Heart left ventricle (tissue), 16 donors: ENCODE measurements around the gene ARRDC2. TPM values are rescaled to one million over a fixed set of nuclear protein-coding genes. Genes with fewer than 3 reads are reported as not detected.

ENCODE experiments used
- ATAC-seq, 4 donors: fragments of 200-7000 bp; cut with Tn5 transposase; one replicate each; pipeline ENCODE4 v1.9.1; 2020 to 2022; ENCODE audit warnings: moderate library complexity in 4 of 4, mild to moderate bottlenecking in 3 of 4, moderate number of reproducible peaks in 1 of 4
- DNase-seq, 5 donors: peaks; one replicate each; pipeline ENCODE4 v3.0.0-alpha.2; 2020
- H3K27ac ChIP-seq, 12 donors: fragments of 200-600 bp; sonication (generic) in 4 of 12; one replicate each; pipeline versions ENCODE4 v1.5.0 to v1.8.0; 2016 to 2022; ENCODE audit warnings: mild to moderate bottlenecking in 2 of 12
- H3K27me3 ChIP-seq, 9 donors: fragments of 200-600 bp; sonication (generic) in 2 of 9; one replicate each; pipeline versions ENCODE4 v1.5.1 to v1.8.0; 2016 to 2022; ENCODE audit warnings: mild to moderate bottlenecking in 3 of 9
- H3K36me3 ChIP-seq, 9 donors: fragments of 200-600 bp; sonication (generic) in 2 of 9; one replicate each; pipeline versions ENCODE4 v1.5.0 to v1.8.0; 2018 to 2022; ENCODE audit warnings: mild to moderate bottlenecking in 2 of 9
- H3K4me1 ChIP-seq, 12 donors: fragments of 200-600 bp; sonication (generic) in 4 of 12; one replicate each; pipeline versions ENCODE4 v1.5.0 to v1.8.0; 2016 to 2022; ENCODE audit warnings: mild to moderate bottlenecking in 3 of 12
- H3K4me3 ChIP-seq, 12 donors: fragments of 200-600 bp; sonication (generic) in 4 of 12; one replicate each; pipeline versions ENCODE4 v1.5.0 to v1.8.0; 2017 to 2022; ENCODE audit warnings: mild to moderate bottlenecking in 9 of 12, moderate library complexity in 4 of 12
- H3K9me3 ChIP-seq, 12 donors: fragments of 200-600 bp; sonication (generic) in 4 of 12; one replicate each; pipeline versions ENCODE4 v1.5.0 to v1.8.0; 2016 to 2022; ENCODE audit warnings: mild to moderate bottlenecking in 1 of 12
- CTCF ChIP-seq, 12 donors: fragments of 200-600 bp; sonication (generic) in 4 of 12; IDR thresholded peaks; one replicate each; pipeline versions ENCODE4 v1.5.0 to v1.8.0; 2018 to 2022; ENCODE audit warnings: antibody characterized with exemption in 12 of 12, mild to moderate bottlenecking in 5 of 12
- POLR2A ChIP-seq, 2 donors: fragments of 450-650 bp; IDR thresholded peaks; one replicate each; pipeline ENCODE4 v1.6.1; 2017; ENCODE audit warnings: antibody characterized with exemption in 2 of 2, mild to moderate bottlenecking in 2 of 2, moderate library complexity in 2 of 2
- WGBS, 4 donors: extraction: QIAGEN DNeasy Blood & Tissue Kit in 2 of 4; methylation state at CpG; one replicate each; pipeline versions ENCODE4 v1.1.5 to v1.1.7; 2013 to 2018; 5-methylcytosine and 5-hydroxymethylcytosine counted together
- intact Hi-C, 10 donors: fragments of 100-400 bp; cut with DNase I; formaldehyde crosslinking; loops; one replicate each; pipeline versions ENCODE4 v1.11.1 to v1.14.2; 2022
- polyA plus RNA-seq, 2 donors: library from polyadenylated mRNA; stranded (reverse); fragments of 200-250 nt; gene quantifications; one replicate each; pipeline ENCODE4 v1.2.3, GENCODE V29; 2013
- total RNA-seq, 9 donors: library from RNA; depleted of rRNA in 2 of 9; stranded (reverse); fragments of >200 nt in 2 of 9; fragmentation: NEBNext Ultra II Directional in 3 of 9; extraction: Animal tissue kit (Norgen Biotek cat#: 25700) in 3 of 9; gene quantifications; one replicate each; pipeline versions ENCODE4 v1.1.0 to v1.2.4, GENCODE V29; 2016 to 2023
- donor health status: ischemic (EF 13 %, LVEDD 7.1; RV severe dilation, severe dysfunction).
- donor health status: healthy with polysubstance abuse.
- donor health status: DM: no; HTN: yes; CAD: no.
- donor health status: DM: no; HTN: no; CAD: no.
- donor health status: ischemic (EF 25% LVEDD 6.9; RV normal size, moderate dysfunction).
- donor health status: ischemic (EF 25% LVEDD 5.7; RV mildly dilated, moderate dysfunction).
- donor health status: healthy.
- donor health status: DM: yes; HTN: yes; CAD: no.
- donor health status: ischemic (EF 35%, LVEDD 5.7; RV mildly dilated, moderate dysfunction).
- donor health status: nonischemic (EF 11% LVEDD 7.7; RV severe dilation, severe dysfunction).
- donor health status: DM: yes; HTN: yes; CAD: no.
- donor health status: PGD.
- donor health status: ischemic (EF 29% LVEDD 5.4; RV normal size, mild dysfunction).
- donor health status: nonischemic (EF 23%, LVEDD 6.1; RV moderate dilation, normal function).

ARRDC2 gene
- total and polyA plus RNA-seq, 11 donors = 5.8 to 35.5 (median 14.3) TPM

GRCh38 chr19:18000480-18000914, 7.5 kb upstream of the ARRDC2 start:
- Histone ChIP-seq H3K9me3 (no peaks in the 10 kb centered on the region), H3K36me3 (peaks cover 0 to 3% (median 0%) of the 10 kb centered on the region in 9 donors), H3K27ac (peak overlapping the region; percentile 77 to 94 (median 90)), H3K4me1 (peaks cover 0 to 29% (median 7%) of the 10 kb centered on the region in 12 donors), H3K27me3 (peaks cover 0 to 11% (median 0%) of the 10 kb centered on the region in 9 donors), H3K4me3 (peak overlapping the region in 11 of 12 donors; percentile 61 to 88 (median 82))
- TF ChIP-seq CTCF (IDR thresholded peaks at IDR 0.05) (no peak), POLR2A (IDR thresholded peaks at IDR 0.05) (no peak)
- DNase-seq = no peak
- 18 to 29% (median 23%) methylated on average over 16 to 17 of the region's 17 CpGs for WGBS, 4 donors
- intact Hi-C loops = loop anchor here in 1 of 10 donors (10.0 kb wide), 1 partner anchor 154 kb away; the partner anchor contains the start of gene PIK3R2
- ATAC-seq = peak in 1 of 4 donors; percentile 5

GRCh38 chr19:18000915-18001776, 6.8 kb upstream of the ARRDC2 start:
- peak; percentile 5 to 83 for TF ChIP-seq POLR2A (IDR thresholded peaks at IDR 0.05)
- no peak for TF ChIP-seq CTCF (IDR thresholded peaks at IDR 0.05)
- DNase-seq = peak; percentile 91 to 94 (median 92)
- WGBS, 4 donors = 0 to 1% (median 1%) methylated on average over 9 to 105 of the region's 105 CpGs

GRCh38 chr19:18001777-18002345, 6.1 kb upstream of the ARRDC2 start:
- WGBS, 4 donors = 23 to 44% (median 37%) methylated on average over 7 to 15 of the region's 15 CpGs
- peaks cover 0 to 32% (median 7%) of the 10 kb centered on the region in 12 donors for H3K4me1 ChIP-seq
- H3K9me3 ChIP-seq = no peaks in the 10 kb centered on the region
- intact Hi-C loops = loop anchor here in 1 of 10 donors (10.0 kb wide), 1 partner anchor 153 kb away; the partner anchor contains the start of gene PIK3R2
- peaks cover 0 to 11% (median 0%) of the 10 kb centered on the region in 9 donors for H3K27me3 ChIP-seq
- H3K4me3 ChIP-seq = peak overlapping the region; percentile 45 to 88 (median 82)
- DNase-seq = no peak
- no peak for ATAC-seq
- H3K27ac ChIP-seq = peak overlapping the region; percentile 77 to 94 (median 90)
- peaks cover 0 to 3% (median 0%) of the 10 kb centered on the region in 9 donors for H3K36me3 ChIP-seq
- no peak for TF ChIP-seq POLR2A (IDR thresholded peaks at IDR 0.05)
- TF ChIP-seq CTCF (IDR thresholded peaks at IDR 0.05) = no peak

More at GRCh38 chr19:18000915-18001776, 6.8 kb upstream of the ARRDC2 start:
- H3K36me3 ChIP-seq = peaks cover 0 to 3% (median 0%) of the 10 kb centered on the region in 9 donors
- intact Hi-C loops = loop anchor here in 1 of 10 donors (10.0 kb wide), 1 partner anchor 154 kb away; the partner anchor contains the start of gene PIK3R2
- peak; percentile 59 to 88 (median 86) for ATAC-seq
- H3K27ac ChIP-seq = peak overlapping the region; percentile 77 to 94 (median 90)
- H3K4me1 ChIP-seq = peaks cover 0 to 29% (median 7%) of the 10 kb centered on the region in 12 donors
- H3K4me3 ChIP-seq = peak overlapping the region; percentile 45 to 88 (median 82)
- H3K9me3 ChIP-seq = no peaks in the 10 kb centered on the region
- H3K27me3 ChIP-seq = peaks cover 0 to 11% (median 0%) of the 10 kb centered on the region in 9 donors
